ENCODE data around the gene STX16. TPM values are rescaled to one million over a fixed set of nuclear protein-coding genes. Genes with fewer than 3 reads are reported as not detected.

Gene STX16
- total and polyA plus RNA-seq, 2 donors: 17.4 to 97.9 TPM

DNA sequence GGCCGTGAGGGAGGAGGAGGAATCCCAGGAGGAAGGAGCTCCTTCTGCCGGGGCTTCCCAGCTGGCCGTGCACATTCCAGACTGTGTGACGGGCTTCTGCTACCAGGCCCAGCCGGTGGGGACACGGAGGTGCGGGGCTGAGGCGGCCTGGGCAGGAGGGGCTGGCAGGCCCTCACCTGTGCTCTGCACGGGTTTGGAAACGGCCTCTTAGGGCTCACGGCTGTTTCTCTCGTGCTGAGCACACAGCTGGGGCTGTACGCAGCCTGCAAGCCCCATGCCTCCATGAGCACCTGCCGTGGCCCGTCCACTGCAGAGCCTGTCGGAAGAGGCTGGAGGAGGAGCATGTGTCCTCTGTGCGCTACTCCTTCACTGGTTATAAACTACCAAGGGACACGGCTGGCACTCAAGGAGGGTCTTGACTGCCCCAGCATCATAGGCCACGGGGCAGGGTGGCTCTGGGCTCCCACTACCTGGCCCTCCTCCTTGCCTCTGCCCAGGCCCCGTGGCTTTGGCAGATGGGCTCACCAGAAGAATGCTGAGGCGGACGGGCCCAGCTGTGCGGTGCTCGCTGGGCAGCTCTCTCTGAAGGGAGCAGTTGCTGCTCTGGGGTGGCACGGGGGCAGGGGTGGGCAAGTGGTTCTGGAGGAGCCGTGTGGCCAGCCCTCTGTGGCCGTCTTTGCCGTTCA lies 57.3 kb downstream of the STX16 start:
- Histone ChIP-seq H3K27me3 (ENCODE audit: control insufficient read depth in 2 of 2, insufficient read depth in 1 of 2, low read length in 1 of 2) (no peaks in the 10 kb centered on the region), H3K4me1 (ENCODE audit: control insufficient read depth in 2 of 2, insufficient read depth in 2 of 2, low read length in 2 of 2) (no peaks in the 10 kb centered on the region), H3K4me3 (ENCODE audit: low read length in 2 of 2) (no peak overlapping the region), H3K36me3 (ENCODE audit: control insufficient read depth in 2 of 2, insufficient read depth in 2 of 2, low read length in 1 of 2) (peaks cover 2 to 15% of the 10 kb centered on the region in 2 donors), H3K27ac (ENCODE audit: low read depth in 1 of 2, low read length in 1 of 2) (no peak overlapping the region), H3K9me3 (ENCODE audit: control insufficient read depth in 2 of 2, insufficient read depth in 1 of 2, low read length in 1 of 2) (no peaks in the 10 kb centered on the region)
- WGBS: 96% methylated on average over 28 of the region's 28 CpGs
- no peak for DNase-seq (ENCODE audit: low read depth in 6 of 9, low spot score in 9 of 9)

DNA sequence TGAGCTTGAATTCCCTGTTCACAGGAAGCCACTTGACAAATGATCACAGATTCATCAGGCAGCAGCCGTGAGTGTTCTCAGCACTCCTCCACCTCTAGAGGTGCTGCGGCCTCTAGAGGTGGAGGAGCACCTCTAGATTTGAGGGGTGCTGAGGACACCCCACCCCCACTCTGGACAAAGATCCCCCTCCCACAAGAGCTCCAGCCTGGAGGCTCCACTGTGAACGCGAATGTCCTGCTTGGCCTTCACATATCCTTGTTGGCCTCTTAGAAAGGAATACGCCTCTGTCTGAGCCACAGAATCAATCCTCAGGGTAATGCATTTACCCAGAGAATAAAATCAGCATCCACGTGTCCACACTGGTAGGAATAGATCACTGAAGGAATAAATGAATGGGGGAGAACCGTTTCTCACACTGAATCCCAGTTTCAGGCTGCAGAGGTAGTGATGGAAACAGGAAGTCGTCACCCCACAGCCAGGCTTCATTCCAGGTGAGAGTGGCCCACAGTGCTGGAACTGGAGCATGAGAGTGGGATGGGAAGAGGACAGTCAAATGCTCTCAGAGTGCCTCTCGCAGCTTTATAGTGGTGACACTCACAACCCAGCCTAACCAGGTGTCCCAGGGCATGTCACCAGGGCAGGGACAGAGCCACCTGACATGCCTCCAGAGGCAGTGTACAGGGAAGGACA lies 58.1 kb downstream of the STX16 start:
- Histone ChIP-seq H3K36me3 (ENCODE audit: control insufficient read depth in 2 of 2, insufficient read depth in 2 of 2, low read length in 1 of 2) (peaks cover under 1 to 8% of the 10 kb centered on the region in 2 donors), H3K9me3 (ENCODE audit: control insufficient read depth in 2 of 2, insufficient read depth in 1 of 2, low read length in 1 of 2) (no peaks in the 10 kb centered on the region), H3K4me3 (ENCODE audit: low read length in 2 of 2) (no peak overlapping the region), H3K27me3 (ENCODE audit: control insufficient read depth in 2 of 2, insufficient read depth in 1 of 2, low read length in 1 of 2) (no peaks in the 10 kb centered on the region), H3K27ac (ENCODE audit: low read depth in 1 of 2, low read length in 1 of 2) (no peak overlapping the region), H3K4me1 (ENCODE audit: control insufficient read depth in 2 of 2, insufficient read depth in 2 of 2, low read length in 2 of 2) (no peaks in the 10 kb centered on the region)
- WGBS: 96% methylated on average over 9 of the region's 9 CpGs
- no peak for DNase-seq (ENCODE audit: low read depth in 6 of 9, low spot score in 9 of 9)

DNA sequence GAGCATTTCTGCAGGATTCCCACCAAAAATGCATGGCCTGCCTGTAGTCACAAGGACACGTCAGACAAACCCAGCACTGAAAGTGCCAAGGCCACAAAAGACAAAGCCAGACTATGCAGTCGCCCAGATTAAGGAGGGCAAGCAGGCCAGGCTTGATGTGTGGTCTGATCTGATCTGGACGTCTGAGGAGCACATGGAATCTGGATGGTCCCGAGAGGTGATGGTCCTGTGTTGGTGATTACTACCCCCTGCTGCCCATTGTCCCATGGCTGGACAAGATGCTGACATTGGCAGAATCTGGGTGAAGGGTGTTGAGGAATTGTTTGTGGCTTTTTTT lies 58.6 kb downstream of the STX16 start:
- Histone ChIP-seq H3K4me1 (ENCODE audit: control insufficient read depth in 2 of 2, insufficient read depth in 2 of 2, low read length in 2 of 2) (no peaks in the 10 kb centered on the region), H3K9me3 (ENCODE audit: control insufficient read depth in 2 of 2, insufficient read depth in 1 of 2, low read length in 1 of 2) (no peaks in the 10 kb centered on the region), H3K27ac (ENCODE audit: low read depth in 1 of 2, low read length in 1 of 2) (no peak overlapping the region), H3K36me3 (ENCODE audit: control insufficient read depth in 2 of 2, insufficient read depth in 2 of 2, low read length in 1 of 2) (peaks cover 0 to 8% of the 10 kb centered on the region in 2 donors), H3K4me3 (ENCODE audit: low read length in 2 of 2) (no peak overlapping the region), H3K27me3 (ENCODE audit: control insufficient read depth in 2 of 2, insufficient read depth in 1 of 2, low read length in 1 of 2) (no peaks in the 10 kb centered on the region)
- WGBS: 97% methylated on average over 4 of the region's 4 CpGs
- no peak for DNase-seq (ENCODE audit: low read depth in 6 of 9, low spot score in 9 of 9)

DNA sequence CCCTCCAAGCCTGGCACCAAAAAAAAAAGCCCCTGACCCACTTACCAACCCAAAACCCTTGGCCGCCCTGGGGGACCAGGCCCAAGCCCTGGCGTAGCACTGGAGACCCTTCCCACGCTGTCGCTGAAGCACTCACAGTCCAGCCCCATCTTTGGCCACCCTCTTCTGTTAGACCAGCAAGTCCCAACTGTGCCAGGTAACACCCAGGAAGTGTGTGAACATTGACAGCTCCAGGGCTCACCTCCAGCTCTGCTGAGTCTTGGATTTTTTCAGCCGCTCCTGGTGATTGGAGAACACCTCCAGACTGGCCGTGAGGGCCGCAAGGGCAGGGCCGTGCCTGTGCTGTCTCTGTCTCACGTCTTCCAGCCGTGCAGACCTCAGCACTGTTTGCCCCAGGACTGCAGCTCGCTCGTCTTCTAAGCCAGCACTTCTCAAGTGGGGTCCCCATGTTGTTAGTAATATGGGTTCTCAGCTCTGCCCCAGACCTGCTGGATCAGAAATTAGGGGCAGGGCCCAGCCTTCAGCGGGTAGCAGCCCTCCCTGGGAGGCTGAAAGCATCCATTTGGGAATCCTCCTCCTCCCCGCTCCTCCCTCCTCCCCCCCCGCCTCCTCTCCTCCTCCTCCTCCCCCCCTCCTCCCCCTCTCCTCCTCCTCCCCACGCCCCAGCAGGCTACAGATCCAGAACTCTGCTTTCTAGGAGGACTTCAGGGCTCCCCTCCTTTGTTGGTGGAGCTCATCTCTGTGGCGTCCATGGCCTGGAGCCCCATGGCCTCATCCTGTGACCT lies 59.6 kb downstream of the STX16 start:
- Histone ChIP-seq H3K4me3 (ENCODE audit: low read length in 2 of 2) (no peak overlapping the region), H3K4me1 (ENCODE audit: control insufficient read depth in 2 of 2, insufficient read depth in 2 of 2, low read length in 2 of 2) (no peaks in the 10 kb centered on the region), H3K27me3 (ENCODE audit: control insufficient read depth in 2 of 2, insufficient read depth in 1 of 2, low read length in 1 of 2) (no peaks in the 10 kb centered on the region), H3K27ac (ENCODE audit: low read depth in 1 of 2, low read length in 1 of 2) (no peak overlapping the region), H3K9me3 (ENCODE audit: control insufficient read depth in 2 of 2, insufficient read depth in 1 of 2, low read length in 1 of 2) (no peaks in the 10 kb centered on the region), H3K36me3 (ENCODE audit: control insufficient read depth in 2 of 2, insufficient read depth in 2 of 2, low read length in 1 of 2) (peaks cover 0 to 4% of the 10 kb centered on the region in 2 donors)
- no peak for DNase-seq (ENCODE audit: low read depth in 6 of 9, low spot score in 9 of 9)
- 92% methylated on average over 16 of the region's 17 CpGs for WGBS

DNA sequence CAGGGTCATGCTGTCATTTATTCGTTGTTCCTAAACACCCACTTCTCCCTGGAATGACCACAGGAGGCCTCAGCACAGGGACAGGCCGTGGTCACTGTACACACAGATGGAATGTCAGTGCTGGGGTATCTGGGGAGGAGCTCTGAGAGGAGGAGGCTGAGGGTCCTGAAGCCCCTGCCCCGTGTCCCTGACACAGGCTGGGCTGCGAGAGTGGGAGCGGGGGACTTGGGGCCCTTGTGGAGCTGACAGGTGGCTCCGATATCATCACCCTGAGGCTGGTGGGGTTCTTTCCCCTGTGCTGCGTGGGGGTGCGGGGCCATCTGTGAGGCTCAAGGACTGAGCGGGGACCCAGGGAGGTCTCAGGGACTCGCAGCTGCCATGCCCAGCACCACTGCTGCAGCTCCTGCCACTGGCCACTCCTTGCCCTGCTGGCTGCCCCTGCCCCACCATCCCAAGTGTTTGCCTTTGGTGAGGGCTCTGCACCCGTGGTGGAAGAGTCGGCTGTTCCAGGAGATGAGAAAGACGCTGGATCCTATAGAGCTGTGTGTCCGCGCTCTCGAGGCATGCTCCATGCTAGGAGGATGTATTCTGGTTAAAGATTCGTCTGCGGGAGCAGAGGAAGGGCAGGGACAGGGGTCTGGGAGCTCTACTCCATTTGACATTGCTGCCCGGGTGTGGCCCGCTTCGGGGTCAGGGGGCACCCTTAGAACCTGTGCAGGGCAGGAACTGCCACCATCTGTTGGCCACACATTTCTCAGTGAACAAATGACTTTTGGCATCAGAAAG lies 60.4 kb downstream of the STX16 start:
- Histone ChIP-seq H3K27ac (ENCODE audit: low read depth in 1 of 2, low read length in 1 of 2) (no peak overlapping the region), H3K27me3 (ENCODE audit: control insufficient read depth in 2 of 2, insufficient read depth in 1 of 2, low read length in 1 of 2) (no peaks in the 10 kb centered on the region), H3K4me1 (ENCODE audit: control insufficient read depth in 2 of 2, insufficient read depth in 2 of 2, low read length in 2 of 2) (no peaks in the 10 kb centered on the region), H3K9me3 (ENCODE audit: control insufficient read depth in 2 of 2, insufficient read depth in 1 of 2, low read length in 1 of 2) (no peaks in the 10 kb centered on the region), H3K36me3 (ENCODE audit: control insufficient read depth in 2 of 2, insufficient read depth in 2 of 2, low read length in 1 of 2) (peaks cover 0 to 4% of the 10 kb centered on the region in 2 donors), H3K4me3 (ENCODE audit: low read length in 2 of 2) (no peak overlapping the region)
- DNase-seq (ENCODE audit: low read depth in 6 of 9, low spot score in 9 of 9): no peak
- 97% methylated on average over 21 of the region's 21 CpGs for WGBS

DNA sequence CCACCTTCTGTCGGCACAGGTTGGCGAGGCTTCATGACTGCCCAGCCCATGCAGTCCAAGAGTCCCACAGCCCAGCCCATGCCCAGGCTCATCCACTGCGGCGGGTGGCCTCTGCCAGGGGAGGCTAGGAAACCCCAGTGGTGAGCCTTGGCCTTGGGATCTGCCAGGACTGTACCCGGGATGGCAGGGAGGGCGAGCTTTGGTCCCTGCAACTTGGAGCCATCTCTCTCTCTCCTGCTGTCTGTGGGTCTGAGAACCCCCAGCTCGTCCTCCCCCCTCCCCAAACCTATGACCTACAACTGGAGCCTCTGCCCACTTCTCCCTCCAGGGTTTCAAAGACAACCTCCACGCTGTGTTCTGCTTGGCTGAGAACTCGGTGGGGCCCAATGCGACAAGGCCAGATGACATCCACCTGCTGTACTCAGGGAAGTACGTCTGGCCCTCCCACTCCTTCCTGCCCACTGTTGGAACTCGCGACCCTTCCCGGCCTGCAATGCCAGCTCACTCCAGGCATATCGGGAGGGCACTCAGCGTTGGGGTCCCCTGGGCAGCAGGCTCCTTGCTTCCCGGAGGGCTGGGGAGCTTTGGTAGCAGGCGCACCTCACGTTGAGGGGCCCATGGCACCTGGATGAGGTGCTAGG lies 61.2 kb downstream of the STX16 start:
- WGBS: 95% methylated on average over 19 of the region's 19 CpGs
- Histone ChIP-seq H3K27me3 (ENCODE audit: control insufficient read depth in 2 of 2, insufficient read depth in 1 of 2, low read length in 1 of 2) (no peaks in the 10 kb centered on the region), H3K27ac (ENCODE audit: low read depth in 1 of 2, low read length in 1 of 2) (no peak overlapping the region), H3K36me3 (ENCODE audit: control insufficient read depth in 2 of 2, insufficient read depth in 2 of 2, low read length in 1 of 2) (peaks cover 0 to 4% of the 10 kb centered on the region in 2 donors), H3K9me3 (ENCODE audit: control insufficient read depth in 2 of 2, insufficient read depth in 1 of 2, low read length in 1 of 2) (no peaks in the 10 kb centered on the region), H3K4me1 (ENCODE audit: control insufficient read depth in 2 of 2, insufficient read depth in 2 of 2, low read length in 2 of 2) (no peaks in the 10 kb centered on the region), H3K4me3 (ENCODE audit: low read length in 2 of 2) (no peak overlapping the region)
- no peak for DNase-seq (ENCODE audit: low read depth in 6 of 9, low spot score in 9 of 9)

DNA sequence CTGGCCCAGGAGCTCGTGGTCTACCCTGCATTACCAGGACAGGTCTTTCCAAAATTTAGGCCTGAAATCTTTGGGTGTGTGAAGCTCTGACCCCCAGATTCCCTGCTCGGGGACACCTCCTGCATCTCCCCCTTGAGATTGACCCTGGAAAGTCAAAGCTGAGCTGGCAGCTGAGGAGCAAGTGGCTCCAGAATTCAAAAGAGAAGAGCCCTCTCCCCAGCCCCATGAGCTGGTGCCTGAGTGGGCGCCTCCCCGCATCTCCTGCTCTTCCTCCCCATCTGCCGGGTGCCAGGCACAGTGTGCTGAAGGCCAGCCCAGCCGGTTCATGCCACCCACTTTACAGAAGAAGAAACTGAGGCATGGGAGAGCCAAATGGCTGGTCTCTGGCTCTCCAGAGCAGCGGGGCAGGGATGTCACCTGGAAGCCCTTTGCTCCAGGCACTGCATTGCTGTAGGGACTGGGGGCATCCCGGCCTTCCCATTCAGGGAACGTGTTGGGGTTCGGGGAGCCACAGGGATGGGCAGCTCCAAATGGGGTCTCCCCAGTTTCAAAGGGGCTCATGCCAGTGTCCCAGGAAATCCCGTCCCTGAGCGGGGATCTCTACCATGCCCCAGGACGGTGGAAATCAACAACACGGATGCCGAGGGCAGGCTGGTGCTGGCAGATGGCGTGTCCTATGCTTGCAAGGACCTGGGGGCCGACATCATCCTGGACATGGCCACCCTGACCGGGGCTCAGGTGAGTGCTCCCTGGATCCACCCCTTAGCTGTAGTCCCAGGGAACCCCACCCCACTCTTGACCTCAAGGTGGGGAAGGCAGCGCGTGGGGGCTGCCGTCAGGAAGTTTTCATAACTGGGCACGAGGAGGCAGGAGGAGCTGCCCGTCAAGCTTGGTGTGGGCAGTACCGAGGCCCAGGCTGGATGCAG lies 62.0 kb downstream of the STX16 start:
- WGBS: 98% methylated on average over 24 of the region's 24 CpGs
- H3K27me3 ChIP-seq (ENCODE audit: control insufficient read depth in 2 of 2, insufficient read depth in 1 of 2, low read length in 1 of 2): no peaks in the 10 kb centered on the region
- DNase-seq (ENCODE audit: low read depth in 6 of 9, low spot score in 9 of 9): no peak
- no peak overlapping the region for H3K4me3 ChIP-seq (ENCODE audit: low read length in 2 of 2)
- no peaks in the 10 kb centered on the region for H3K9me3 ChIP-seq (ENCODE audit: control insufficient read depth in 2 of 2, insufficient read depth in 1 of 2, low read length in 1 of 2)
- no peak overlapping the region for H3K27ac ChIP-seq (ENCODE audit: low read depth in 1 of 2, low read length in 1 of 2)
- peaks cover 0 to 4% of the 10 kb centered on the region in 2 donors for H3K36me3 ChIP-seq (ENCODE audit: control insufficient read depth in 2 of 2, insufficient read depth in 2 of 2, low read length in 1 of 2)
- no peaks in the 10 kb centered on the region for H3K4me1 ChIP-seq (ENCODE audit: control insufficient read depth in 2 of 2, insufficient read depth in 2 of 2, low read length in 2 of 2)

DNA sequence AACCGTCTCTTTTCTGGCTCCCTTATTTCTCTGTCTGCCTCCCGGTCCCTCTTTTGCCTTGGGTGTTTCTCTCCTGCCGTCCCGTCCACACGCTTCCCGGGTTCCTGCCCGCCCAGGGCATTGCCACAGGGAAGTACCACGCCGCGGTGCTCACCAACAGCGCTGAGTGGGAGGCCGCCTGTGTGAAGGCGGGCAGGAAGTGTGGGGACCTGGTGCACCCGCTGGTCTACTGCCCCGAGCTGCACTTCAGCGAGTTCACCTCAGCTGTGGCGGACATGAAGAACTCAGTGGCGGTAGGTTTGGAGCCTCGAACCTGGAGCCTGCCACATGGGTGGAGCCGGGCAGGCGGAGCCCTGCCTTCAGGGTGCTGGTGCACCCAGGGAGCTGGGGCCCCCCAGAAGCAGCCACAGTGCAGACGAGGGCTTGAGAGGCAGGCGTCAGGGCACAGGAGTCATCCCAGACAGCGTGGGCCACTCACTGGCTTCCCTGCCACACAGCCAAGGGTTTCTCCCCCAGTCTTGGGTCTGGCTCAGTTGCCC lies 62.8 kb downstream of the STX16 start:
- H3K4me1 ChIP-seq (ENCODE audit: control insufficient read depth in 2 of 2, insufficient read depth in 2 of 2, low read length in 2 of 2): no peaks in the 10 kb centered on the region
- no peak overlapping the region for H3K4me3 ChIP-seq (ENCODE audit: low read length in 2 of 2)
- no peak for DNase-seq (ENCODE audit: low read depth in 6 of 9, low spot score in 9 of 9)
- 97% methylated on average over 24 of the region's 24 CpGs for WGBS
- peaks cover 0 to 4% of the 10 kb centered on the region in 2 donors for H3K36me3 ChIP-seq (ENCODE audit: control insufficient read depth in 2 of 2, insufficient read depth in 2 of 2, low read length in 1 of 2)
- no peak overlapping the region for H3K27ac ChIP-seq (ENCODE audit: low read depth in 1 of 2, low read length in 1 of 2)
- H3K9me3 ChIP-seq (ENCODE audit: control insufficient read depth in 2 of 2, insufficient read depth in 1 of 2, low read length in 1 of 2): no peaks in the 10 kb centered on the region
- no peaks in the 10 kb centered on the region for H3K27me3 ChIP-seq (ENCODE audit: control insufficient read depth in 2 of 2, insufficient read depth in 1 of 2, low read length in 1 of 2)
